A549 (cell line): ENCODE data around the gene SPEM1.

Source experiments
- CHD2 ChIP-seq: fragments of 150-350 bp; IDR thresholded peaks from 2 replicates; pipeline ENCODE4 v1.6.1; 2014; ENCODE audit warnings: low read length; ENCODE audit not compliant: partially characterized antibody
- CTCF ChIP-seq: fragments of >200 bp; sonication (Bioruptor Twin); formaldehyde crosslinking; IDR thresholded peaks from 3 replicates; pipeline ENCODE4 v1.5.1; 2016
- ELK1 ChIP-seq: fragments of 150-350 bp; IDR thresholded peaks from 2 replicates; pipeline ENCODE4 v1.6.1; 2014; ENCODE audit warnings: low read depth, mild to moderate bottlenecking, low read length
- JUNB ChIP-seq: fragments of >200 bp; sonication (Bioruptor Twin); formaldehyde crosslinking; IDR thresholded peaks from 2 replicates; pipeline ENCODE4 v1.6.1; 2016
- KDM1A ChIP-seq: fragments of 200-600 bp; sonication (generic); IDR thresholded peaks from 2 replicates; pipeline ENCODE4 v1.6.1; 2016; ENCODE audit warnings: low read depth, mild to moderate bottlenecking
- KDM5A ChIP-seq: fragments of 200-600 bp; sonication (generic); IDR thresholded peaks from 2 replicates; pipeline ENCODE4 v1.6.1; 2016; ENCODE audit warnings: antibody characterized with exemption, mild to moderate bottlenecking
- MAZ ChIP-seq: fragments of 150-350 bp; IDR thresholded peaks from 2 replicates; pipeline ENCODE4 v1.6.1; 2014; ENCODE audit warnings: antibody characterized with exemption, low read depth, low read length, borderline replicate concordance
- POLR2A ChIP-seq: IDR thresholded peaks from 2 replicates; pipeline ENCODE4 v1.6.1; 2012; ENCODE audit warnings: mild to moderate bottlenecking, low read length
- RAD21 ChIP-seq, 2 experiments: fragments of >200 bp in 1 of 2; sonication (Bioruptor Twin) in 1 of 2; formaldehyde crosslinking in 1 of 2; IDR thresholded peaks in 1 of 2; conservative IDR thresholded peaks in 1 of 2; 2 replicates in 1 of 2; 3 replicates in 1 of 2; pipeline ENCODE4 v1.6.1; 2012 to 2018; ENCODE audit warnings: inconsistent platforms in 1 of 2
- SMC3 ChIP-seq: fragments of >200 bp; sonication (Bioruptor Twin); formaldehyde crosslinking; IDR thresholded peaks from 3 replicates; pipeline ENCODE4 v1.6.1; 2018; ENCODE audit warnings: inconsistent platforms
- TFCP2L1 ChIP-seq: fragments of 250-450 bp; sonication (Bioruptor Pico); IDR thresholded peaks from 2 replicates; pipeline ENCODE4 v1.5.0; 2021; ENCODE audit warnings: mild to moderate bottlenecking
- USF2 ChIP-seq: fragments of 450-650 bp; IDR thresholded peaks from 2 replicates; pipeline ENCODE4 v1.6.1; 2014; ENCODE audit warnings: antibody characterized with exemption
- ZSCAN20 ChIP-seq: fragments of 250-450 bp; sonication (Bioruptor Pico); IDR thresholded peaks from 2 replicates; pipeline ENCODE4 v1.8.0; 2022; ENCODE audit warnings: mild to moderate bottlenecking, moderate library complexity

GRCh38 chr17:7441266-7441665, 21.1 kb downstream of the SPEM1 start:
- TF ChIP-seq CTCF (no peak), KDM5A (no peak), USF2 (no peak), RAD21 (conservative IDR thresholded peaks at IDR 0.05 in 1 of 2, IDR thresholded peaks at IDR 0.05 in 1 of 2) (no peak), SMC3 (no peak), ELK1 (no peak), KDM1A (no peak), MAZ (no peak), CHD2 (no peak), ZSCAN20 (no peak), POLR2A (no peak), TFCP2L1 (no peak), JUNB (no peak)
